Keratinocyte (primary cell): ENCODE results near the gene DSG4. TPM values are rescaled to one million over a fixed set of nuclear protein-coding genes. Genes with fewer than 3 reads are reported as not detected.

Source experiments
- DNase-seq: peaks from one replicate; pipeline ENCODE4 v3.0.0-alpha.2; 2011; ENCODE audit warnings: low read depth, missing footprints, low spot score
- FAIRE-seq: peaks from 2 replicates; lab custom pipeline; 2011; peaks lifted over from hg19 to GRCh38; lab: Jason Lieb, UNC
- H2AFZ ChIP-seq: 2 replicates; pipeline ENCODE4 v1.6.0; 2012; ENCODE audit warnings: low read length, control low read depth, inconsistent platforms; ENCODE audit not compliant: control insufficient read depth
- H3K27ac ChIP-seq: 2 replicates; pipeline ENCODE4 v1.5.1; 2011; ENCODE audit warnings: low read length; ENCODE audit not compliant: control insufficient read depth, insufficient read depth
- H3K27me3 ChIP-seq: 3 replicates; pipeline ENCODE4 v1.6.0; 2011; ENCODE audit warnings: low read length; ENCODE audit not compliant: control insufficient read depth, insufficient read depth; ENCODE audit errors: extremely low read depth
- H3K36me3 ChIP-seq, 2 experiments: 2 replicates in 1 of 2; 3 replicates in 1 of 2; pipeline ENCODE4 v1.5.1; 2011; ENCODE audit warnings: low read length in 2 of 2, mild to moderate bottlenecking in 1 of 2; ENCODE audit not compliant: control insufficient read depth in 2 of 2, insufficient read depth in 2 of 2; ENCODE audit errors: extremely low read depth in 1 of 2
- H3K4me1 ChIP-seq: 3 replicates; pipeline ENCODE4 v1.5.1; 2011; ENCODE audit warnings: low read length; ENCODE audit not compliant: control insufficient read depth, insufficient read depth; ENCODE audit errors: extremely low read depth
- H3K4me2 ChIP-seq: 3 replicates; pipeline ENCODE4 v1.6.0; 2011; ENCODE audit warnings: low read depth, low read length; ENCODE audit not compliant: control insufficient read depth, insufficient read depth; ENCODE audit errors: extremely low read depth
- H3K4me3 ChIP-seq, 3 experiments: fragments of 200-600 bp in 1 of 3; sonication (generic) in 1 of 3; 2 replicates in 2 of 3; 3 replicates in 1 of 3; pipeline ENCODE4 v1.5.1; 2011 to 2016; ENCODE audit warnings: low read length in 3 of 3, mild to moderate bottlenecking in 3 of 3, control low read depth in 2 of 3, inconsistent platforms in 1 of 3, low read depth in 1 of 3, mixed read lengths in 1 of 3, mixed run types in 1 of 3, moderate library complexity in 1 of 3; ENCODE audit not compliant: control insufficient read depth in 2 of 3, insufficient read depth in 2 of 3; ENCODE audit errors: extremely low read depth in 1 of 3
- H3K79me2 ChIP-seq: 2 replicates; pipeline ENCODE4 v1.6.0; 2012; ENCODE audit warnings: low read length; ENCODE audit not compliant: control insufficient read depth, insufficient read depth
- H3K9ac ChIP-seq: 3 replicates; pipeline ENCODE4 v1.6.0; 2011; ENCODE audit warnings: low read length; ENCODE audit not compliant: control insufficient read depth, insufficient read depth; ENCODE audit errors: extremely low read depth
- H3K9me1 ChIP-seq: 3 replicates; pipeline ENCODE4 v1.6.0; 2011; ENCODE audit warnings: low read length; ENCODE audit not compliant: control insufficient read depth, insufficient read depth; ENCODE audit errors: extremely low read depth
- H3K9me3 ChIP-seq: 2 replicates; pipeline ENCODE4 v1.5.1; 2012; ENCODE audit warnings: low read depth, low read length; ENCODE audit not compliant: control insufficient read depth
- H4K20me1 ChIP-seq: 3 replicates; pipeline ENCODE4 v1.6.0; 2011; ENCODE audit warnings: low read length; ENCODE audit not compliant: control insufficient read depth, insufficient read depth; ENCODE audit errors: extremely low read depth
- EZH2 ChIP-seq: IDR thresholded peaks from one replicate; pipeline ENCODE4 v1.6.1; 2012; ENCODE audit warnings: inconsistent platforms, mild to moderate bottlenecking, low read length, moderate library complexity
- dilution Hi-C: fragments of 300-500 bp; cut with MboI; formaldehyde crosslinking; loops from one replicate; pipeline ENCODE4 v1.7.0; 2020; ENCODE audit warnings: low sequenced_read_pairs; ENCODE audit not compliant: extremely low pct_ligation_motif_present
- polyA plus RNA-seq, 5 experiments: library from polyadenylated mRNA; depleted of rRNA in 3 of 5; stranded (reverse) in 3 of 5; stranded (forward) in 1 of 5; unstranded in 1 of 5; fragments of >200 nt; gene quantifications; 1 replicate in 1 of 5; 2 replicates in 3 of 5; 3 replicates in 1 of 5; pipeline versions ENCODE4 v1.2.1 to v1.2.3, GENCODE V29; 2011 to 2012; ENCODE audit warnings: missing spikeins in 2 of 5, low read depth in 1 of 5, low replicate concordance in 1 of 5
- TF ChIP-seq, protein P1 (sequence below), 3 experiments: IDR thresholded peaks in 1 of 3; conservative IDR thresholded peaks in 1 of 3; optimal IDR thresholded peaks in 1 of 3; 2 replicates in 2 of 3; 3 replicates in 1 of 3; pipeline versions ENCODE3 to v1.5.1; 2011; ENCODE audit warnings: low read length in 3 of 3, mild to moderate bottlenecking in 3 of 3, moderate library complexity in 2 of 3, control low read depth in 1 of 3, inconsistent platforms in 1 of 3; ENCODE audit not compliant: insufficient read depth in 2 of 3; ENCODE audit errors: extremely low read depth in 1 of 3

The DSG4 gene
- polyA plus RNA-seq, 1 donor (not counting 4 experiments of a cell fraction or from before 2014, with no cell fraction given) = 0.18 TPM

- H3K27me3 ChIP-seq = no peaks in the 10 kb centered on the region
- dilution Hi-C loops = no loop called here
Observed at GRCh38 chr18:31428211-31428610, 51.6 kb downstream of the DSG4 start.

DNA sequence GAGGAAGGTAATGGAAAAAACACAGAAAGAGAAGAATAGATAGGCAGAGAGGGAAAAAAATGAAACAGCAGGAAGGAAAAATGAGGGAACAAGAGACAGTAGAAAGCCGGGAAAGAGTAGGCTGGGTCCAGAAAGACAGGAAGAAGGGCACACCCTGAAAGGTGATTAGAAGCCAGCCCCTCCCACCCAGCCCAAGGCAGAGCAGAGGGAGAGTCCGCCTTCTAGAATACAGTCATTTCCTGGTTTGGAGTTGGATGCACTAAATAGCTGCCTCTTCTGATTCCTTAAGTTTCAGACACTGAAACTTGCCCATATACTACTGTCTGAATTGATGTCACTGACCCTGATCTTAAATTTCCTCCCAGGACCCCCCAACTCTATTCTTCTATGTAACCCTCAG lies 53.0 kb downstream of the DSG4 start:
- H4K20me1 ChIP-seq = no peaks in the 10 kb centered on the region
- peak overlapping the region; percentile 79 for H3K27ac ChIP-seq
- H3K9me1 ChIP-seq = no peaks in the 10 kb centered on the region
- peaks cover 55% of the 10 kb centered on the region for H3K4me1 ChIP-seq
- H3K4me2 ChIP-seq = peak overlapping the region; percentile 73
- no peaks in the 10 kb centered on the region for H3K9me3 ChIP-seq
- H3K4me3 ChIP-seq = peak overlapping the region in 2 of 3 experiments; percentile 11 to 25
- FAIRE-seq (peak; percentile 95), DNase-seq (no peak)
- no peaks in the 10 kb centered on the region for H3K27me3 ChIP-seq
- peak overlapping the region; percentile 26 for H3K9ac ChIP-seq
- H3K36me3 ChIP-seq = no peaks in the 10 kb centered on the region
- H3K79me2 ChIP-seq = no peaks in the 10 kb centered on the region
- dilution Hi-C loops = no loop called here
- TF ChIP-seq, protein P1, sequence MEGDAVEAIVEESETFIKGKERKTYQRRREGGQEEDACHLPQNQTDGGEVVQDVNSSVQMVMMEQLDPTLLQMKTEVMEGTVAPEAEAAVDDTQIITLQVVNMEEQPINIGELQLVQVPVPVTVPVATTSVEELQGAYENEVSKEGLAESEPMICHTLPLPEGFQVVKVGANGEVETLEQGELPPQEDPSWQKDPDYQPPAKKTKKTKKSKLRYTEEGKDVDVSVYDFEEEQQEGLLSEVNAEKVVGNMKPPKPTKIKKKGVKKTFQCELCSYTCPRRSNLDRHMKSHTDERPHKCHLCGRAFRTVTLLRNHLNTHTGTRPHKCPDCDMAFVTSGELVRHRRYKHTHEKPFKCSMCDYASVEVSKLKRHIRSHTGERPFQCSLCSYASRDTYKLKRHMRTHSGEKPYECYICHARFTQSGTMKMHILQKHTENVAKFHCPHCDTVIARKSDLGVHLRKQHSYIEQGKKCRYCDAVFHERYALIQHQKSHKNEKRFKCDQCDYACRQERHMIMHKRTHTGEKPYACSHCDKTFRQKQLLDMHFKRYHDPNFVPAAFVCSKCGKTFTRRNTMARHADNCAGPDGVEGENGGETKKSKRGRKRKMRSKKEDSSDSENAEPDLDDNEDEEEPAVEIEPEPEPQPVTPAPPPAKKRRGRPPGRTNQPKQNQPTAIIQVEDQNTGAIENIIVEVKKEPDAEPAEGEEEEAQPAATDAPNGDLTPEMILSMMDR (optimal IDR thresholded peaks at IDR 0.05 in 1 of 3, IDR thresholded peaks at IDR 0.05 in 1 of 3, conservative IDR thresholded peaks at IDR 0.05 in 1 of 3; ENCODE audit: extremely low read depth in 1 of 3, insufficient read depth in 2 of 3, low read length in 3 of 3) = no peak
- no peak for TF ChIP-seq EZH2
- peak overlapping the region; percentile 90 for H2AFZ ChIP-seq

More at GRCh38 chr18:31428211-31428610, 51.6 kb downstream of the DSG4 start:
- peak; percentile 60 for FAIRE-seq
- no peaks in the 10 kb centered on the region for H4K20me1 ChIP-seq
- no peaks in the 10 kb centered on the region for H3K9me3 ChIP-seq
- H2AFZ ChIP-seq = peak overlapping the region; percentile 16
- no peak for TF ChIP-seq EZH2
- TF ChIP-seq, protein P1 (optimal IDR thresholded peaks at IDR 0.05 in 1 of 3, IDR thresholded peaks at IDR 0.05 in 1 of 3, conservative IDR thresholded peaks at IDR 0.05 in 1 of 3; ENCODE audit: extremely low read depth in 1 of 3, insufficient read depth in 2 of 3, low read length in 3 of 3) = no peak
- H3K4me3 ChIP-seq = no peak overlapping the region
- H3K79me2 ChIP-seq = no peaks in the 10 kb centered on the region
- no peak overlapping the region for H3K9ac ChIP-seq
- H3K4me2 ChIP-seq = peak overlapping the region; percentile 7
- H3K36me3 ChIP-seq = no peaks in the 10 kb centered on the region
- DNase-seq = no peak
- no peaks in the 10 kb centered on the region for H3K9me1 ChIP-seq
- peaks cover 58% of the 10 kb centered on the region for H3K4me1 ChIP-seq
- peak overlapping the region; percentile 22 for H3K27ac ChIP-seq
